OCI-LY1 (cell line): ENCODE data around the gene CLEC14A.

ENCODE experiments used
- H2AFZ ChIP-seq: fragments of 200-600 bp; sonication (generic), shearing (Covaris generic); 2 replicates; pipeline ENCODE4 v1.6.0; 2014; ENCODE audit warnings: antibody characterized with exemption, mild to moderate bottlenecking, low read length
- H3F3A ChIP-seq: fragments of 200-600 bp; sonication (generic), shearing (Covaris generic); 2 replicates; pipeline ENCODE4 v1.6.0; 2014; ENCODE audit warnings: mild to moderate bottlenecking, antibody characterized with exemption, low read length, moderate library complexity; ENCODE audit not compliant: insufficient read depth
- H3K27ac ChIP-seq: fragments of 200-600 bp; sonication (generic); 2 replicates; pipeline ENCODE4 v1.5.1; 2014; ENCODE audit warnings: low read length, mixed run types, mild to moderate bottlenecking, low read depth; ENCODE audit not compliant: poor library complexity, severe bottlenecking
- H3K27me3 ChIP-seq: fragments of 200-600 bp; sonication (generic); 2 replicates; pipeline ENCODE4 v1.6.0; 2014; ENCODE audit warnings: antibody characterized with exemption, mild to moderate bottlenecking, low read length, moderate library complexity; ENCODE audit not compliant: insufficient read depth
- H3K36me3 ChIP-seq: fragments of 200-600 bp; sonication (generic); 2 replicates; pipeline ENCODE4 v1.6.1; 2014; ENCODE audit warnings: mild to moderate bottlenecking, antibody characterized with exemption, low read length, moderate library complexity, mixed read lengths; ENCODE audit not compliant: insufficient read depth
- H3K4me1 ChIP-seq: fragments of 200-600 bp; sonication (generic); 2 replicates; pipeline ENCODE4 v1.5.1; 2014; ENCODE audit warnings: mild to moderate bottlenecking, low read length, moderate library complexity; ENCODE audit not compliant: insufficient read depth, severe bottlenecking
- H3K4me2 ChIP-seq: fragments of 200-600 bp; sonication (generic), shearing (Covaris generic); 2 replicates; pipeline ENCODE4 v1.6.1; 2014; ENCODE audit warnings: low read length
- H3K4me3 ChIP-seq: fragments of 200-600 bp; sonication (generic); 2 replicates; pipeline ENCODE4 v1.5.1; 2014; ENCODE audit warnings: low read length, low read depth, mild to moderate bottlenecking, mixed read lengths; ENCODE audit not compliant: poor library complexity, severe bottlenecking
- H3K79me2 ChIP-seq: fragments of 200-600 bp; shearing (Covaris generic); 2 replicates; pipeline ENCODE4 v1.6.1; 2016; ENCODE audit warnings: mixed run types, low read length, mixed read lengths; ENCODE audit not compliant: insufficient read depth
- H3K9ac ChIP-seq: fragments of 200-600 bp; sonication (generic), shearing (Covaris generic); 2 replicates; pipeline ENCODE4 v1.6.1; 2014; ENCODE audit warnings: mild to moderate bottlenecking, low read length, mixed read lengths
- H3K9me2 ChIP-seq: fragments of 200-600 bp; sonication (generic), shearing (Covaris generic); 2 replicates; pipeline ENCODE4 v1.6.1; 2014; ENCODE audit warnings: low read depth, mild to moderate bottlenecking, low read length, mixed read lengths
- H3K9me3 ChIP-seq: fragments of 200-600 bp; shearing (Covaris generic); 2 replicates; pipeline ENCODE4 v1.6.1; 2014; ENCODE audit warnings: low read length, mixed read lengths
- H4K20me1 ChIP-seq: fragments of 200-600 bp; sonication (generic), shearing (Covaris generic); 2 replicates; pipeline ENCODE4 v1.6.0; 2016; ENCODE audit warnings: mild to moderate bottlenecking, low read length; ENCODE audit not compliant: insufficient read depth
- CTCF ChIP-seq: fragments of 200-600 bp; sonication (generic), shearing (Covaris generic); IDR thresholded peaks from 2 replicates; pipeline ENCODE4 v1.5.1; 2017; ENCODE audit warnings: mild to moderate bottlenecking, antibody characterized with exemption, low read length, moderate library complexity, mixed read lengths
- EZH2 ChIP-seq: fragments of 200-600 bp; sonication (generic), shearing (Covaris generic); IDR thresholded peaks from 2 replicates; pipeline ENCODE4 v1.8.0; 2017; ENCODE audit warnings: borderline replicate concordance, mixed run types, mild to moderate bottlenecking, antibody characterized with exemption, low read length, moderate library complexity, mixed read lengths

Gene CLEC14A

GRCh38 chr14:38204719-38205115 lies 51.2 kb downstream of the CLEC14A start:
- H2AFZ ChIP-seq = no peak overlapping the region
- no peak for TF ChIP-seq EZH2
- no peak for TF ChIP-seq CTCF

More at GRCh38 chr14:38204719-38205115, 51.2 kb downstream of the CLEC14A start:
- no peaks in the 10 kb centered on the region for H4K20me1 ChIP-seq
- no peaks in the 10 kb centered on the region for H3F3A ChIP-seq
- no peaks in the 10 kb centered on the region for H3K79me2 ChIP-seq
- no peak overlapping the region for H3K4me3 ChIP-seq
- H3K27ac ChIP-seq = no peak overlapping the region
- no peak overlapping the region for H3K4me2 ChIP-seq
- no peaks in the 10 kb centered on the region for H3K27me3 ChIP-seq
- H3K36me3 ChIP-seq = no peaks in the 10 kb centered on the region; the same call in 1 of the 2 replicates
- peaks cover 17% of the 10 kb centered on the region for H3K9me3 ChIP-seq
- no peaks in the 10 kb centered on the region for H3K9me2 ChIP-seq
- H3K9ac ChIP-seq = no peak overlapping the region
- peaks cover 27% of the 10 kb centered on the region for H3K4me1 ChIP-seq
